EL (cell line): ENCODE data around the gene AK5.

Experiments used
- DNase-seq: peaks from one replicate; pipeline ENCODE4 v3.0.0-alpha.2; 2016

Gene AK5

DNA sequence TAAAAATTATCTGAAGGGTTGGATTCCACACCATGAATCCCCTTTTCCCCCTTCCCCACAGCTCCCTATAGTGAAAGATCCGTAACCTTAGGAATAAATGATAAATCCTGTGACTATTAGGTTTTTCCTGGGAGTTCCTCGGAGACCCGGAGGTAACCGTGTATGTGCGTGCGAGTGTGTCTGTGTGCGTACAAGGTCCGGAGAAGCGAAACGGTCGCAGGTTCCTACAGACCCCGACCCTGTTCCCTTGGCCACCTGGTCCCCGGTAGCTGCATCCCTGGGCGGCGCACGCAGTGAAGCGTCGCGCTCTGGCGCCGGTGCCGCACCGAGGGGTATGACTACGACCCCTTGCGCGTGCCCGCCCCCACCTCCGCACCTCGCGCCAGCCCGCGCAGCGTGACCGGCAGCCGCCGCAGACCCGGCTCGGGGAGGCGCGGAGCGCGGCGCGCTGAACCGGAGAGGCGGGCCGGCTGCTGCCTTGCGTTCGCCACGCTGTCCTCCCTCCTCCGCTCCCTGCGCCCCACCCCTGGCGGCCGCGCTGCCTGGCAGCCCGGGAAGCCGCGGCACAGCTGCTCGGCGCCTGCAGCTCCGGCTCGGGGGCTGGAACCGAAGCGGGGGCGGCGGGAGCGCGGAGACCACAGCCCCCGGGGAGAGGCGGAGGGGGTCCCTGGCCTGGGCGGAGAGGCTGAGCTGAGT lies at the start of gene AK5:
Gene AK5, plus strand, starts transcription at position 529 of the 696 bp plus-strand sequence. CDS start 295 bp downstream, outside the sequence.
- peak; percentile 61 for DNase-seq

- no peak for DNase-seq
These were observed 49.0 kb upstream of the AK5 start for GRCh38 chr1:77232829-77233228.

DNA sequence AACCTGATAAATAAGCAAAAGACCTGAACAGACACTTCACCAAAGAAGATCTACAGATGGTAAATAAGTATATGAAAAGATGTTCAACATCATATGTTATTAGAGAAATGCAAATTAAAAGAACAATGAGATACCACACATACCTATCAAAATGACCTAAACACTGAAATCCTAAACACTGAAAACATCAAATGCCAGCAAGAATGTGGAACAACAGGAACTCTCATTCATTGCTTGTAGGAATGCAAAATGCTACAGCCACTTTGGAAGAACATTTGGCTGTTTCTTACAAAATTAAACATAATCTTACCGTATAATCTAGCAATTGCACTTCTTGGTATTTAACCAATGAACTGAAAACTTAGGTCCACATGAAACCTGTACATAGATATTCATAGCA lies 47.7 kb upstream of the AK5 start:
- no peak for DNase-seq

DNA sequence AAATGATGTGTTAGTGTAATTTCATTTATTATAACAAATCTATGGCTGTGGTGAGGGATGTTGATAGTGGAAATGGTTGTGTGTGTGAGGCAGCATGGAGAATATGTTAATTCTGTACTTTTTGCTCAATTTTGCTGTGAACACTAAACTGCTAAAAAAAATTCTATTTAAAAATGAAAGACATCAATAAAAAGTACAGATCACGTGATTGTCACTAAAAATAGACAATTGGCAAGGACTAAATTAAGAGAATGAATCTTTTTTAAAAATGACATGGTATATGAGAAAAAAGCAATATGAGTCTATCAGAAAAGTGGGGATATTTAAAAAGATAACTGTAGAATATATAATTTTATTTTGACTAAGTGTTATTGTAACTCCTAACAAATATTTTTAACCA lies 46.9 kb upstream of the AK5 start:
- DNase-seq: no peak

- no peak for DNase-seq
These were observed 43.4 kb upstream of the AK5 start for GRCh38 chr1:77238462-77238861.

DNA sequence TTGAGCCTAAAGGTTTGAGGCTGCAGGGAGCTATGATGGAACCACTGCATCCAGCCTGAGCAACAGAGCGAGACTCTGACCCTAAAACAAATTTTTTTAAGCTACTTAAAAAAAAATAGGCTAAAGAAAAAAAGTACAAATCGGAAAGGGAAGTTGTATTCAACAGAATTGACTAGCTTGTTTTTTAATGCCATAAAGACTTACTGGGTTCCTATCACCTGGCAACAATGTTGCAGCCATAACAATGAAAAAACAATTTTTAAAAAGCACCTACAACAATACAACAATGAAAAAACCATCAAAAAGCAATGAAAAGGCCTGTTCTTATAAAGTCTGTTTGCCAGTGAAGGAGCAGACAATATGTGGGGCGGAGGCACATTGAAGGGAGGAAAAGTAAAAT lies 42.5 kb upstream of the AK5 start:
- no peak for DNase-seq

DNA sequence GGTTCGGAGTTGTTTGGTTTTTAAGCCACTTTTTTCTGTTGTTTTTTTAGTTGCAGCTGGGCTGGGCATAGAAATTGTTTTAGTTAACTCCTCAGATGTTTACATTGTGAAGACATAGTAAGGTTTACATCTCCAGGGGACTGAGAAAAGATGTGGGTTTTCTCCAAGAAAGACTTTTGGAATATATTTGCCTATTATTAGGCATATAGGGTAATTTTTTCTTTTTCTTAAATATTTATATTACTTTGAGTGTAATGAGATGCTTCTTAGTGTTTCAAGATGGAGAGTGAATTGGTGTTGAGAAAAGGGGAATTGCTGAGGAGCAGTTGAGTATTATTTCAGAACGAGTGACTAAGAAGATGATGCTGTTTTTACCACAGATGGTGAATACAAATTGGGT lies 36.0 kb upstream of the AK5 start:
- DNase-seq: no peak

GRCh38 chr1:77250126-77250525 lies 31.7 kb upstream of the AK5 start:
- no peak for DNase-seq

GRCh38 chr1:77253211-77253610 lies 28.6 kb upstream of the AK5 start:
- DNase-seq: no peak

DNA sequence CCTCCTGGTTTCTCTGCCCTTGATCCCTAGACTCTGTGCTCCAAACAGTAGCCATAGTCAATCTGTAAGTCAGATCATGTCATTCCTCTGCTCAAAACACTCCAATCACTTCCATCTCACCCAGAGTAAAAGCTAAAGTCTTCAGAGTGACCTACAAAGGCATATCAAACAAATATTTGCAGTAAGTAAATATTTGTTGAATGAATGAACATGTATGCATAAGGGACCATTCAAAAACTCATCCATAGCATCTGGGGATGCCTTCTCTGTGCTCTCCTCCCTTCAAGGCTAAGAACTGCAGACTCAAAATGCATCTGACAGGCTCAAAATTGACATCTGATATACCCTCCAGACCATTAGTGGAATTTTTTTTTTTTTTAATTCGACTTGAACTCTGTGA lies 18.1 kb upstream of the AK5 start:
- DNase-seq: no peak

DNA sequence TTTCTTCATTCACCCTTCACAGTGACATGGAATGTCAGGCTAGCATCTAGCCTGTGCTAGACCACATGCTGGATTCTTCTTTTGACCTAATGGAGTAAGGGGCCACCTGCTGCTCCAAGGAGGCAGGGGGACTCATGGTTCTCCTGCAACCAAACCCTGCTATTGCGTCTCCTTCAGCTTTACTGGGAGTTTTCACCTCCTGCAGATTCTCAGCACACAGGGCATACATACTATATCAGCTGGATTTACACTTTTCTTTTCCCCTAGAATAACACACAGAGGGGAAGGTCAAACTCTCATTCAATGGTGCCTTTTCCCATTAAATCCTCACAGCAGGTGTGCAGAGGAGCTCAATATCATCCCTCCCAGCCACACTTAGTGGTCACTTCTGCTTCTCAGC lies 16.6 kb upstream of the AK5 start:
- no peak for DNase-seq

DNA sequence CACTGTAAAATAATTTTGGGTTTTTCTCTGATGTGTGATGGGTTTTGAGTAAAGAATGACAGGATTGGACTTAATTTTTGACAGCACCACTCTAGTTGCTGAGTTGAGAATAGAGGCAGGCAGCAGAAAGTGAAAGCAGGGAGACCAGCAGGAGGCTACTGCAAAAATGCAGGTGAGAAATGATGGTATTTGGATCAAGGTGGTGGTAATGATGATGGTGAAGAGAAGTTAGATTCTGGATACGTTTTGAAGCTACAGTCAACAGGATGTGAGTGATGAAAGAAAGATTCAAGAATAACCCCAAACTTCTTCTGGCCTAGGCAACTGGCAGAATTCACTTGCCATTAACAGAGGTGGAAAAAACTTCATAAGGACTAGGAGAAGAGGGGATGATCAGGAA lies 14.8 kb upstream of the AK5 start:
- no peak for DNase-seq

DNA sequence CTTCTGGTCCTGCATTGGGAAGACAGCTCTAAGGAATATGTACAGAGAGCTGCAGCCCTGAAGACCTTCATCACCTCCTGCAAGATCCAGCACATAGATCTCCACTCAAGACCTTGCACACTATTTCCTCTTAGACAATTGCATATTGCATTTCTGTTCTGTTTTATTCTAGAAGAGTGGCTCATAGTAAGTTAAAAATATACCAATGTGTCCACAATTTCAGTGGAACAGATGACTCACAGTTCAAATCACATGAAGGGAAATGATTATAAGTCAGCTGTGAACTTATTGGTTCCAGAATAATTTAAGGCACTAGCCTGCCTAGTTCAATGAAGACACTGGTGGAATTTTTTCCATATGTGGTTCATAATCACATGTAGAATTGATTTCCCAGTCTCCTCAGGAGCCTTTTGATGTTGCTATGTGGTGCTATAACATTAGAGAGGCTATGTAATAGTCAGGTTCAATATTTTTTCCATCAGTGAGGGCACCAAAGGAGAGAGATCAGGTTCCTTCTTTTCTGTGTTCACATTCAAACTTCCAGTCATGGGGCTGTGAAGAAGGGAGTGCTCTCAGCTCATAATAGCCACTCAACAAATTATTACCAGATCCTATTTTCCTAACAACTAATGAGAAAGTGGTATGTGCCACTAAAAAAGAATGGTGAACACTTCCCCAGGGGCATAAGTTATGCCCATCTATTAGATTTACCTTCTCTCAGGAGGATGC lies 9.8 kb upstream of the AK5 start:
- peak; percentile 26 for DNase-seq

- DNase-seq: no peak
These were observed 7.9 kb upstream of the AK5 start for GRCh38 chr1:77273891-77274290.

GRCh38 chr1:77275194-77275593 lies 6.6 kb upstream of the AK5 start:
- no peak for DNase-seq

- DNase-seq: no peak
These were observed 4.9 kb upstream of the AK5 start for GRCh38 chr1:77276941-77277340.

GRCh38 chr1:77279929-77280328 lies 1.9 kb upstream of the AK5 start:
- no peak for DNase-seq

DNA sequence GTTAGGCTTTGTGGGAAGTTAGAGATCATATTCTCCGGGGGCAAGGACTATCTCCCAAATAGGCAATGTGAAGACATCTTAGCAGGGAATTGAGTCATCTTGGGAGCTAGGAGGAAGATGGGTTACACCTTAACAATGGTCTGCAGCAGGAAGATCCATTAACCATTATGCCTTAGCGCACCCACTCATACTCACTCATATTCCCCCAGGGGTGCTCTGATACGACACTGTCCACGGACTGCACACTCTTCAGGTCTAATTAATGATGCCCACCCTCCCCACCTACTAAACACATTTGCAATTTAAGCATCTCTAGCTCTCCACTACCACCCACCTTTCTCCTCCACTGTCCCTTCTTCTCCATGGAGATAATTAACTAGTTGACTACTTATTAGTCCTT lies 857 bp upstream of the AK5 start:
- no peak for DNase-seq

DNA sequence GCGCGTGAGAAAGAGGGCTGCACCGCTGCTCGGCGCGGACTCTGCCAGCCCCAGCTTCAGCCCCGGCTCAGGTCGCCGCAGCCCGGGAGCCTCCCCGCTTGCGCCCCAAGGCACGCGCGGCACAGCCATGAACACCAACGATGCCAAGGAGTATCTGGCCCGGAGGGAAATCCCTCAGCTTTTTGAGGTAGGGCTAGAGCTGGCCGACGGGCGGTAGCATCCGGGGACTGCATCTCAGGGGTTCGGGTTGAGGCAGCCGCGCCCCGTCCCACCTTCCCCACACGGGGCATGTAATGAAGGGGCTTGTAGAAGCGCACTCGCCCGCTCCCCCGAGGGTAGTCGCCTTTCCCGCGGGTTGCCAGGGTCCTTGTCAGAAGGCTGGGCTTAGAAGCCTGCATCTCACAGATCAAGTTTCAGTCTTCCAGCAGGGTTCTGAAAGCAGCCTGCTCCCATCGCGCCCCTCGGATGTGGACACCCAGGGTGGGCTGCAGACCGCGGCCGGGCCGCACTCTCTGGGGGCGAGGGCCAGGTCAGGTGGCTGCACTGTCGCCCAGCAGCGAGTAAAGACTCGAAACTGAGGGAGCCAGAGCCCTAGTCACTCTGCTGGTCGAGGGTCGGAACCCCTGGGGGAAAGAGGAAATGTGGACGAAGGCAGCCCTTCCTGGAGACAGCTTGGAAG lies 507 bp downstream of the AK5 start:
- DNase-seq: peak; percentile 60

DNA sequence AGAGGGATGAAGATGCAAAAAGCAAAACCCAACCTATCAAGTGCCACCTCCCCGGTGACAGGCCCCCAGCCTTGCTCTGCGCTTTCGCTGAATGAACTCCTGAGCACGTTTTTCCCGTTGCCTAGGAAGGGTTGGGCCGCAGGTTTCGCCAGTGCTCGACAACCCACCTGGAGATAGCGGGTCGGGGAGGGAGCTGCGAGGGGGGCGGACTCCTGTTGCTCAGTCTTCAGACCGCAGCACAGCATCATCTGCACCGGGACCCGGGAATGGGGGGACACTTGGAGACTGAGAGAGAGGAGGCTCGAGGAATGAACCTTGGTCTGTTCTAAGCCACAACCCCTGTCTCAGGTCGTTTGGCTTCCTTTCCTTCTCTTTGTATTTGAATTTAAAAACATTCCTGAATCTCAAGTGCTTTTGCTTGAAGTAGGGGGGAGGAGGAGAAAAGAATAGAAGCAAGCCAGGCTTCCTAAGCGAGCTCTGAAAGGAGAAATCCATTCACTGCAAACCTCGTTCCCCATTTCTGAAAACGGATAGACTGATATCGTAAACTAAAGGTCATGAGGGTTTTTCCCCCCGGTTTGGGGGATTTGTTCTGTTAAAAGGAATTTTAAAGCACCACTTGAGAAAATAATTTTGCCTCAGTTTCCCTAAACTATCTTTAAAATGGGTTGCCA lies 1.2 kb downstream of the AK5 start:
- DNase-seq: peak; percentile 14

GRCh38 chr1:77283701-77284425 lies 2.0 kb downstream of the AK5 start:
- DNase-seq: no peak

- no peak for DNase-seq
These were observed 5.7 kb downstream of the AK5 start for GRCh38 chr1:77287535-77287934.

DNA sequence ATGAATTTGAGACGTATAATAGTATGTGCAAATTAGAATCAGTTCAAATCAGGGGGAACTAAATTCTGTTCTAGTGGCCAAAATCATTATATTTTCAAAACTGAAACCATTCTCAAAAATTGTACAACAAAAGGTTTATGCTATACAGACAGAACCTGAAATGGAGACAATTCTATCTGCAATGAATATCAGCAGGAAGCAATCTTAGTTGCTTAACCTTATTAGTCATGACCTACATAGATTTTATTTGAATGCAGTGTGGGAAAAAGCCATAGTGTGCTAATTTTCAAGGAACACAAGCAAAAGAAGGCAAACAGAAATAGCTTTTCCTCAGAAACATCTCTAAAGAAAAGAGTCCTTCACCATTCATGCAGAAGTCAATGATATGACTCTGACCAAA lies 6.5 kb downstream of the AK5 start:
- DNase-seq: peak; percentile 10
